ENCODE data around the gene ZNF606.
"Not testable (repeated sequence)": the region's sequence is repeated elsewhere in the genome, so short reads cannot be mapped to it uniquely, and the experiment has no call there.

ZNF606 gene

DNA sequence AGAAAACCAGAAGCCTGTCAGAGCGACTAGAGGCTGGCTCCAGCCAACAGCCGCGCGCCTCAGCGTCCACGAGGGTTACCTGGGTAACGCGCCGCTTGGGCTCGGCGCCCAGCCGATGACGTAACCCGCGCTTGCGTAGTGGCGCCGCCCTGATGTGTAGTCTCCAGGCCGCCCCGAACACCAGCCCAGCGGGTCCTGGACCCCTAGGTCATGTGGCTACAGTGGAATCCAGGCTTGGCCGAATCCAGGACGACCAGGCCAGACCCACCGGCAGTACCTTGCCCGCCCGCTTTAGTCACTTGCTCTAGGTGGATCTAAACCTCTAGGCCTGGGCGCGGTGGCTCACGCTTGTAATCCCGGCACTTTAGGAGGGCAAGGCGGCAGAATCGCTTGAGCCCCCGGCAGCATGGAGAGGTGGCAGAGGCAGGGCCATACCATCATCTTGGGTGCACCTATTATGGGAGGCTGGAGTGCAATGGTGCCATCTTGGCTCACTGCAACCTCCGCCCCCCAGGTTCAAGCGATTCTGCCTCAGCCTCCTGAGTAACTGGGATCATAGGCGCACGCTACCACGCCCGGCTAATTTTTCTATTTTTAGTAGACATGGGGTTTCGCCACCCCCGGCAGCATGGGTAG, 7.2 kb upstream of the ZNF606 start:
- peak; percentile 37 for DNase-seq

GRCh38 chr19:58009301-58009665, 6.7 kb upstream of the ZNF606 start:
- DNase-seq: no peak

DNA sequence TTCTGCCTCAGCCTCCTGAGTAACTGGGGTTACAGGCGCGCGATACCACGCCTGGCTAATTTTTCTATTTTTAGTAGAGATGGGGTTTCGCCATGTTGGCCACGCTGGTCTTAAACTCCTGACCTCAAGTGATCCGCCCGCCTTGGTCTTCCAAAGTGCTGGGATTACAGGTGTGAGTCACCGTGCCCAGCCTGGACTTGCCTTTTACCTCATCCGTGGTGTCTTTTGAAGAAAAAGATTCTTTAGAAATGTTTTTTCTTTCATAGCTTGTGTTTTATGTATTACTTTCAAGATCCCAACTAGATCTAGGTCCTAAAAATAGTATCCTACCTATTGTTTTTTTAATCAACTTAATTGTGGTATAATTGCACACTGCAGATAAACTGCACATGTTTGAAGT, 6.3 kb upstream of the ZNF606 start:
- DNase-seq: not testable (repeated sequence)

DNA sequence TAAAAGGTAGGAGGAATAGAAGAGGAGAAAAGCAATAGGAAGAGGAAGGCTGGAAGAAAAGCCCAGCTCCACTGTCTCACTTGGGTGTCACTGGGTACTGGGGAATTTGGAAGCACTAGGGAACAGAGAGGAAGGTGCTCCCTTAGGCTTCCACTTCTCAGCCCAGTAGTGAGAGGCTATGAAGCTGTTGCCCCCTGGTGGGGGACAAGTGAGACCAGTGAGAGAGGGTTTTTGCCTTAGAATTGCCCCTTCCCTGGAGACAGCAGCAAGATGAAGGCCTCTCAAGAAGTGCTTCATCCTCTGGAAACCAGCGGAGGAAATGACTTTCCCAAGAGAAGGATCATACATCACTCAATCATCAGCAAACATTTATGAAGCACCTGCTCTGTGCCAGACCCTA, 4.7 kb upstream of the ZNF606 start:
- no peak for DNase-seq

DNA sequence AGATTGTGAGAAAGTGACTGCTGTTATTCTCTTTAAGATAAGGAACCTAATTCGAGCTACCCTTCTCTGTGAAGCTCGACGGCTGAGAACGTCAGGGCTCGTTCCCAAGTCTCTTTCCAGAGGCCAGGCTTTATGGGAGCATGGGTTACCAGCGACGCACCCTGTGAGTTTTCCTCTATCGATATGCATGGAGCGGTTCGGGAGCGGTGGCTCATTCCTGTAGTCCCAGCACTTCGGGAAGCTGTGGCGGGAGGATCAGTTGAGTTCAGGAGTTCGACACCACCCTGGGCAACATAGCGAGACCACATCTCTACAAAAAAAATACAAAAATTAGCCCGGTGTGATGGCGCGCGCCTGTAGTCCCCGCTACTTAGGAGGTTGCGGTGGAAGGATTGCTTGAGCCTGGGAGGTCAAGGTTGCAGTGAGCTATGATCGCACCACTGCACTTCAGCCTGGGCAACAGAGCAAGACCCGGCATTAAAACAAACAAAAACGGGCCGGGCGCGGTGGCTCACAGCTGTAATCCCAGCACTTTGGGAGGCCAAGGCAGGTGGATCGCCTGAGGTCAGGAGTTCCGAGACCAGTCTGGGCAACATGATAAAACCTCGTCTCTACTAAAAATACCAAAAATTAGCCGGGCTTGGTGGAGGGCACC, 681 bp upstream of the ZNF606 start:
- DNase-seq: no peak

DNA sequence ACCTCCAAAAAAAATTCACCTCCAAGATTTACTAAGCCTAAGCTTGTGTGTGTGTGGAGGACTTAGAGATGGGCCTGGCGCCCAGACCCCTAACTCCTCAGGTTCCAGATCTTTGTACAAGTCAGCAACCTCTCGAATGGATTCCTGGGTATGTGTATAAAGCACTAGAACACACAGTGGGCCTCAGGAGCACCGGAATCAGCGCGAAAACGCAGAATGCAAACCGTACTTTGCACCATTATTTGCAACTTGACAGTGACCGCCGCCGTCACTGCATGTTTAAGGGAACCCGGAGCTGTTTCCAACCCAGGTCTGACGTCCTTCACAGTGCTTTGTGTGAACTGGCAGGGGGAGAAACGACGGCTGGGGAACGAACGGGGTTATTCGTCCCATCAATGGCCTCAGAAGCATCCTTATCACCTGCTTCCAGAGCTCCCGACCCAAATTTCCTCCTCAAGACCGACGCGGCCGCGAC, 688 bp downstream of the ZNF606 start:
- no peak for DNase-seq

DNA sequence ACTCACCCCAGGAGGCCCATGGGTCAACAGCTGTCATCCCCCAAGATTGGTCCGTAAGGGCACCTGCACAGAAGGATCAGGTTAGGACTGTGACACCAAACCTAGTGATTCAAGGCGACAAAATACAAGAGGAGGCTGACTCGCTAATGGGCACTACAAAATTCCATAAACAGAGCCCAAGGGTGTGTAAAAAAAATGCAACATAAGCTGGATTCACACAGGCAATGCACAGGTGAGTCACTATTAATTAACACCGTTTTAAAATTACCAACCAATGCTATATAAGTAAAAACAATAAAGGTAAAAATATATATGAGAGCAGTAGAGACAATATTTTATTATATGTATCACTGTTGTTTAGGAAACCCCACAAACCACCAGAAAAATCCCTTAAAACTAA, 1.9 kb downstream of the ZNF606 start:
- DNase-seq: no peak

DNA sequence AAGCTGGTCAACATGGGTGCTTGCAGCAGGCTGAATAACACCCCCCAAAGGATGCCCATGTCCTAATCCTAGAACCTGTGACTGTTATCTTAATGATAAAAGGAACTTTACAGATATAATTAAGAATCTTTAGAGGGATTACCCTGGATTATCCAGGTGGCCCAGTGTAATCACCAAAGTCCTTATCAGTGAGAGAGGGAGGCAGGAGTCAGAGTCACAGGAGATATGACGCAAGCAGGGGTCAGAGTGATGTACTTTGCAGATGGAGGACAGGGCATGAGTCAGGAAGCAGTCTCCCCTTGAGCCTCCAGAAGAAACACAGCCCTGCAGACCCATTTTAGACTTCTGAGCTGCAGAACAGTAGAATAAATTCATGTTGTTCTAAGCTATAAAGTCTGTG, 9.8 kb downstream of the ZNF606 start:
- DNase-seq: no peak

DNA sequence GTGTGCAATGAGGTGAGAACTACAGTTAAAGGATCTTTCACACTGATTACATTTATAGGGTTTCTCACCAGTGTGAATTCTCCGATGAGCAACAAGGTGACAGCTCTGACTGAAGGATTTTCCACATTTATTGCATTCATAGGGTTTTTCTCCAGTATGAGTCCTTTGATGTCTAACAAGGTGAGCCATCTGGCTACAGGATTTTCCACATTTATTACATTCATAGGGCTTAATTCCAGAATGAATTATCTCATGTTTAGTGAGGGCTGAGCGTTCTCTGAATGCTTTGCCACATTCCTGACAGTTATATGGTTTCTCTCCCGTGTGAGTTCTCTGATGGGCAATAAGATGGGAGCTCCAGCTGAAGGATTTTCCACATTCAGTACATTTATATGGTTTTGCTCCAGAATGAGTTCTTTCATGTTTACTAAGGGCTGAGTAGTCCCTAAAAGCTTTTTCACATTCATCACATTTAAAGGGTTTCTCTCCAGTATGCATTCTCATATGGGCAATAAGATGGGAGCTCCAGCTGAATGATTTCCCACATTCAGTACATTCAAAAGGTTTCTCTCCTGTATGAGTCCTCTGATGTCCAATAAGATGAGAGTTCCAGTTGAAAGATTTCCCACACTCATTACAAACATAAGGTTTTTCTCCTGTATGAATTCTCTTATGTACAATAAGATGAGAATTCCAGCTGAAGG, 23.9 kb downstream of the ZNF606 start:
- DNase-seq: no peak

- DNase-seq: no peak
Measured at GRCh38 chr19:57974434-57974833, 28.2 kb downstream of the ZNF606 start, which contains the start of gene C19orf18. Gene C19orf18, minus strand, starts transcription at chr19:57974534. Its CDS starts 102 bp downstream, at chr19:57974432.

DNA sequence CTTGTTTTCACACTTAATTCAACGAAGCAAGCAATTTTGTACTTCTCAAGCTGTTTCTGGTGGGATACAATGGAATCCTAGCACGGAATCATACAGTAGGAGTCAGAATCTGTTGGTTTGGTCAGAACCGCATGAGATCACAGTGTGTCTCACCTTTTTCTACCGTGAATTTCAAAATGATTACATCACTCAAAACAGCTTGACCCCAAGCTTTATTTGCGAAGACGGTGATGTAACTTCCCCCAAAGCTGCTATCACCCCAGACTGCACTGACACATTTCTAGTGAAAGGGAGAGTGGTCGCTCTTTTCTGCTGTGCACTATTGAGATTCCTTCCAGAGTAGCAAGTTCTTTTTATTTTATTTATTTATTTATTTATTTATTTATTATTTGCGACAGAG, 37.9 kb downstream of the ZNF606 start:
- DNase-seq: no peak

GRCh38 chr19:57961785-57962184, 40.8 kb downstream of the ZNF606 start:
- no peak for DNase-seq

- DNase-seq: no peak
Measured at GRCh38 chr19:57954996-57955395, 47.6 kb downstream of the ZNF606 start.

DNA sequence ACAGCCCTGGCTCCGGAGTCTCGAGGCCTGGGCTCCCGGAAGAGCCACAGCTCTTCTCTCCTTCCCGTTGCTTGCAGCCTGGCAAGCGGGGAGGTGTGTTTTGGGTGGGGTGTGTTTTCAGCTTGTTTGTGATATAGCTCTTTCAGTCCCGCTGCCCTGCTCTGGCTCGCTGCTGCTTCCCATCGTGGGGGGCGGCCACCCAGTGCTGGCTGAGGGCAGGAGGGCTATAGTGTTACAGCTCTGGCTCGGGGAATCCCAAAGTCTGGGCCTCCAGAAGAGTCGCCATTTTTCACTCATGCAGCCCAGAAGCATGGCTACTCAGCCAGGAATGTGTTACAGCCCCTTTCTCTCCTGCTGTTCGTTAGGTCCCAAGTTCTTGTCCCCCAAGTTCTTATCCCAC, 52.9 kb downstream of the ZNF606 start:
- DNase-seq: no peak

GRCh38 chr19:57949296-57949695, 53.3 kb downstream of the ZNF606 start:
- DNase-seq: no peak

DNA sequence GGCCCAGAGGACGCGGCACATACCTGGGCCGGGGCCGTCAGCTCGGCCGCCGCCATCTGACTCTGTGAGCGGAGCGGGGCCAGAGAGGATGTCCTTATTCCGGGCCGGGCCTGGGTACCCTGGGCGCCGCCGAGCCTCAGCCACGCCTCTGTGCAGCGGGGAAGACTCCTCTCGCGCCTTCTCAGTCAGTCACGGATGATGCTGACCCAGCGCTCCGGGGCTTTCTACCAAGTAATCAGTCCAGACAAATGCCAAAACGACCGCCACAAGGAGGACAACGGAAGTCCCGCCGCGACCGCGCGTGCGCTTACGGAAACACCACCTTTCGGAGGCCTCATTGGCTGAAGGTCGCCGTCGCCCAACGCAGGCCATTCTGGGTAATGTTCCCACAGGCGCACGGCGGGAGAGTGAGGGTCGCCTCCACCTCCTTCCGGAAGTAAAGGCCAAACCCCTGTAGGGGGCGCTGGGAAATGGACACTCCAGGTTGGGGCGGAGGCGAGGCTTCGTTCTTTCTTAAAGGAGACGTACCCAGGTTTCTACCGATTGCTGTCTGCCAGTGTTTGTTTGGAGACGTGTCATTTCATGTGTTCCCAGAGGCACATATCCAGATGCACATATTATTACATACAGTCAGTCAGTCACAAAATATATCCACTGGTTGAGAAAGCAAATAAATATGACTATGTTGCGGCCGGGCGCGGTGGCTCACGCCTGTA, 55.0 kb downstream of the ZNF606 start, which contains the start of gene ZNF256:
Gene ZNF256 (minus strand): TSS at position 288 of the 716 bp plus-strand sequence. CDS start 232 bp downstream, at position 56.
- peak; percentile 96 for DNase-seq

GRCh38 chr19:57947088-57947418, 55.6 kb downstream of the ZNF606 start:
- DNase-seq: no peak

DNA sequence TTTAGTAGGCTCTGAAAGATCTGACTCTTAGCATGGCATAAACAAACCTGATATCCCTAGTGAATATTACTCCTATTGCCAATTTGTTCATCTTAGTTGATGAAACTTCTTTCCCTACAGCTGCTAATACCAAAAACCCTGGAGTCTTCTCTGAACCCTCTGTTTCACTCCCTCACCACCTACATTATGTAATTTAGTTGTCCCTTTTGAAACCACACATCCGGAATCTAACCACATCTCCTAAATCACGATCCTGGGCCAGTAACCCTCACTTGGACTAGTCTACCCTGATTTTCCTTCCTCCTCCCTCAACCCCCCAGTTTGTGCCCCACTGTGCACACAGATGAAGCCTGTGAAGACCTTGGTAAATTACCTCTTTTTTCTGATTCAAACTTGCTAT, 56.3 kb downstream of the ZNF606 start:
- DNase-seq: no peak

- DNase-seq: no peak
Measured at GRCh38 chr19:57941593-57941992, 61.0 kb downstream of the ZNF606 start.

DNA sequence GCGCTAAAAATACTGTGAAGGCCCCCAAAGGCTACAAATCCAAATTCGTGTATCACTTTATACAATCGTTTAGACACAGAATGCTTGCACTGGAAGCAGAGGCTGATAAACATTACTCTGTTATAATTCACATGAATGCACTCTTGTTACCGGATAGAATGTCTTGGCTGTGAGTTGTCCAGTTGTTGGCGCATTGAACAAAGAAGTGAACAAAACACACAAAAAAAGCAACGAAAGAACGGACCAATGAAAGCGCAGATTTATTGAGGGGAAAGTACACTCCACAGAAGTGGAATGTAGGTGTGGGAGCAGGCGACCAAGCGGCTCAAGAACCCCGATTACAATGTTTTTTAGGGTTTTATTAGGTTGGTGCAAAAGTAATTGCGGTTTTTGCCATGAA, 66.9 kb downstream of the ZNF606 start:
- DNase-seq: no peak

DNA sequence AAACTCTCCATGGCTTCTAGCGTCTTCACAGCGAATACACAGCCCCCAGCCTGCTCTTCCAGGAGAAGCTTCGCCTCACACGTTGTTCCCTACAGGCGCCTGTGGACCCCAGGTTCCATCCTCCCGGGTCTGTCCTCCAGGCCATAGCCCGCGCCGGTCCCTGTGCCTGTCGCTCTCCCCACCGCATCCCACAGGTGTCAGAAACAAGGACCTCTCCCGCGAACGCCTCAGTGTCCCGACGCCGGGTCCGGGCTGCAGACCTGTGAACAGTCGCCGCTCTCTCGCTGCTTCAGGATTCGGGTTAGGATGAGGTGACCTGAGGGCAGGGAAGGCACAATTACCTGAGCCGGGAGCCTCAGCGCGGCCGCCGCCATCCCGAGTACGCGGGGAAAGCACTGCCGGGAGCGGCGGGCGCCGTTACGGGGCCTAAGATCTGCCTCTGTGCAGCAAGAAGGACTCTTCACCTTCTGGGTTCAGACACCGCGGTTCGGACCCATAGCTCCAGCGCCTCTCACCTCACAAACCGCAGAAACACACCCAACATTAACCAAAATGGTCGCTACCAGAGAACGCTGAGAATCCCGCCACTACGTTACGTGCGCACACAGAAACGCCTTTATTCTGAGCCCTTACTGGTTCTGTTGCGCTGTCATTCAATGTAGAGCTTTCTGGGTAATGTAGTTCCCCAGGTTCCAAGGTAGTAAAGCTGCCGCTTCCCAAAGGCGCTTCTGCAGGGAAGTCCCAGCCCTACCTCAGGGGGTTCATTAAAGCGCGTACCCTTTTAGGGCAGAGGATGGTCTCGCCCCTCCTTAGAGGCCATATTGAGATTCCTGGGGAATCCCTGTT, 67.6 kb downstream of the ZNF606 start, which contains the start of gene ZNF418:
Gene ZNF418 (minus strand): TSS at position 583 of the 846 bp plus-strand sequence. CDS start 1,580 bp downstream, outside the sequence.
- DNase-seq: no peak

DNA sequence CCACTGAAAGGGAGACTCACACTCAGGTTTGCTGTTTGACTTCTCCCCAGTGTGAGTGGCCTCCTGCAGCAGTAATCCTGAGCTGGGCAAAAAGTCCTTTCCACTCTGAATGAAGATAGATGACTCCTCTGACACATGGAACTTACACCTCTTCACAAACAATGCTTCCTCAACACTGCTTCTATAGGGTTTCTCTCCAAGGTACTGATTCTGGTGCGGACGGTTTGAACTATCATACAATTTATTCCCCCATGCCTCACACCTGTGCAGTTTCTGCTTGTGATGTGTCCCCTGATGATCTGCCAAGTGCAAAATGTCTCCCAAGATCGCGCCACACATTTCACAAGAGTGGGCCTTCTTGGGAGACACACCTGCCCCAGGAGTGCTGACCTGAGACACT, 75.0 kb downstream of the ZNF606 start:
- no peak for DNase-seq

All from NCI-H526 treated with DMSO at 0.1 percent for 48 hours (cell line).